Uterus (tissue), 2 donors: ENCODE data around the gene TMEM184B.

ENCODE experiments used
- CTCF ChIP-seq, 4 experiments: fragments of 200-600 bp in 2 of 4; fragments of 450-650 bp in 2 of 4; sonication (generic) in 2 of 4; IDR thresholded peaks; one replicate each; pipeline ENCODE4 v1.5.1; 2016 to 2019; ENCODE audit warnings: antibody characterized with exemption in 4 of 4, mild to moderate bottlenecking in 2 of 4, moderate library complexity in 1 of 4
- POLR2A ChIP-seq, 2 donors: fragments of 450-650 bp; IDR thresholded peaks; one replicate each; pipeline ENCODE4 v1.6.1; 2016; ENCODE audit warnings: antibody characterized with exemption in 2 of 2, mild to moderate bottlenecking in 1 of 2, moderate library complexity in 1 of 2

GRCh38 chr22:38214302-38215056 is 58.3 kb downstream of the TMEM184B start:
- no peak for TF ChIP-seq POLR2A (IDR thresholded peaks at IDR 0.05)
- peak in 1 of 4 experiments; percentile 10 for TF ChIP-seq CTCF (IDR thresholded peaks at IDR 0.05)
